ENCODE measurements around the gene ZNF536.

The ZNF536 gene

DNA sequence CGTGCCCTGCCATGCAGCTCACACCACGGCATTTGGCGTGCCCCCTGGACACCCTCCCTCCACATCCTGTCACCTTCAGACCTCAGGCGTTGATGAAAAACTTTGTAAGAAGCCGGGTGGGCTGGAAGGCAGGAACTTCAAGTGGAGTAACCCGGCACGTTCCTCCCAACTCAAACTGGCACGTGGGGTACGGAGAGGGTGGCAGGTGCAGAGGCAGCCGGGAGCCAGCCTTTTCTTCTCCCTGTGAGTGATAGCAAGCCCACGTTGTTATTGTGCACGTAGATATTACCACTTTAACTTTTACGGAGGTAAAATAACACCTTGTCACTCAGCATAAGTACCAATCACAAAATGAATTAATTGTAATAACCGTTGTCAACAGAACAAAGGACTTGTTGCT lies 198.0 kb downstream of the ZNF536 start:
- DNase-seq, result no peak

- no peak for DNase-seq
Observed at GRCh38 chr19:30577551-30578105, 205.4 kb downstream of the ZNF536 start.

DNA sequence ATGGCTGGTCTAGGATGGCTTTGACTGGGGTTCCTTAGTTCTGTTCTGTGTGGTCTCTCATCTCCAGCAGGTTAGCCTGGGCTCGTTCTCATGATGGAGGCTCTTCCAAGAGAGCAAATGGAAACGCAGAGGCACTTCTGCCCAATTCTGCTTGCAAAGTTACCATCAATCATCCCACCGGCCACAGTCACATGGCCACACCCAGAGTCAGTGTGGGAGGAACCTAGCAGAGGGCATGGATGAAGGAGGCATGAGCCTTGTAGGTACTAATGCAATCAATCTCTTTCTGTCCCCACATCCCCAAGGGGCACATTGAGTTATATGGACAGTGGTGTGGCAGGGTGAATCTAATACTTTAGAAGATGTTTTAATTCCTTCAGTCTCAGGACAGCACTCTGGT lies 207.2 kb downstream of the ZNF536 start:
- no peak for DNase-seq

DNA sequence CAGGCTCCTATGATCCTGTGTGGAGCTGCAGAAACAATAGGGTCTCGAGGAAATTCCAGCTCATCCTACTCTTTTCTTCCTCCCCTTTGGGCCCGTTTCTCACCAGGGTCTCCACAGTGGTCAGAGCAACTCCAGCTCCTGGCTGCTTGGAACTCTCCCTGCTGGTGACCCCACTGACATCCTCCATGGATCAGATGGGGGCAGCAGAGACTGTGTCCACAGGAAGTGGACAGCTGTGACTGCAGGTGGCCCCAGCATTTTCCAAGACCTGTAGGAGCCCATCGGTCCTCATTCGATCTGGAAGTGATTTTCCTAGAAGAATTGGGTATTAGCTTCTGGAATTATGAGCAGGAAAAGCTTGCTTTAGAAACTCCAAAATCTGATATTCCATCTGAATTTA lies 208.5 kb downstream of the ZNF536 start:
- DNase-seq, result no peak

DNA sequence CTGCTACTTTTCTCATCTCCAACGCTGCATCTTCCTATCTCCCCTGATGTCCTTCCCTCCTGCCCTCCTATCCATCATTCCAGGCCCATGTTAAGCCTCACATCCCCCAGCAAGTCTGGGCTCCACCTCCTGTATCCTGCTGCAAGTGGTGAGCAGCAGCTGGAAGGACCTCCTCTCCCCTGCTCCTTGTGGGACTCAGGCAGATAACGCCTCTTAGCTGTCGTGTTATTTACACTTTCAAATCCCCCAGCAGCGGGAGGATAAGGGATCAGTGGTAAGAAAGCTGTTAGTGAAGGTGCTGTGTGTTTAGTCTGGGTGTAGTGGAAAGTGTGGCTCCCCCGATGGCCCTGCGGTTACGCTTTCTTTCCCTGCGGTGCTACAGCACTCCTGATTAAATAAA lies 211.9 kb downstream of the ZNF536 start:
- DNase-seq, result no peak

DNA sequence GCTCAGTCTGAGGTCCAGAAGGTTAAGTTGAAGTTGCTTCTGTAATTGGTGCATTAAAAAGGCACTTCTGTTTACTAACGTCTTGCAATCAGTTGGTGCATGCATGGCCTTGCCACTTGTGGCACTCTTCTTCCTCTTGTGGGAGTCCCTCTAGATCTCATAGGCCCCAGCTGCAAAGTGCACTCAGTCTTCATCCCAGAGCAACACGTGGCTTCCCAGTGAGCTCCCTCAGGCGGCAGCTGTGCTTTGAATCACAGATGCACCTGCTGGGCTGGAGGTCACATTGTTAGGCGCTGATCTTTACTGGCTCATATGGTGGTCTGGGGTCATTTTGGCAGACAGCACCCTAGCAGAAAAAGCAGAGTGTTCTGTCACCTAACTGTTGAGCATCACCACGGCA lies 215.7 kb downstream of the ZNF536 start:
- no peak for DNase-seq

DNA sequence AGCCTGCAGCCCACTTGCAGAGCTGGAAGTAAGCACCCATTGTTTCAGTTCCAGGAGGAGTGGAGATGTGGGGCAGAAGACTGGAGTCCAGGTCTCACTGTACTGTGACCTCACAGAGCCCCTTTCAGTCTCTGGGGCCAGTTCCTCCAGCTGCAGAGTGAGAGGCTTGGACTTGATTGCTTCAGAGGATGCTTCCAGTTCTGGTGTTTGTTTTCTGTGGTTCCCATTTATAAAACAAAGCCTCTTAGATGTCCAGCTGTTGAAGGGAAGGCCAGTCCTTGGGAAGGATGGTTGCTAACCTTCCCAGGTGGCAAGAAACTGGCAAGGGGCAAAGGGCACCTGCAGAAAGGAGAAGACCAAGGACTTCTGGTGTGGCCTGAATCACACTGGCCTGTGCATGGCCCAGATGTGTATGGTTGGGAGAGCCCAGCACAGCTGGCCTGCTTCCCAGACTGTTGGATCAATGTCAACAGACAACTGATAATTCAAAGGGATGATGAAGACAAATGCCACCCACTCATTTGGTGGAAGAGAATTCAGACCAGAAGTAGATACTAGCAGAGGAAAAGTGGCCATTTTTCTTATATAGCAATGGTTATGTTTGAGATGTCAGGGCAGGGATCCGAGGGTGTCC lies 218.5 kb downstream of the ZNF536 start:
- no peak for DNase-seq

- no peak for DNase-seq
Observed at GRCh38 chr19:30593356-30593755, 221.2 kb downstream of the ZNF536 start.

GRCh38 chr19:30593975-30594745 lies 222.0 kb downstream of the ZNF536 start:
- DNase-seq, result no peak

GRCh38 chr19:30596268-30596667 lies 224.1 kb downstream of the ZNF536 start:
- no peak for DNase-seq

GRCh38 chr19:30596813-30597399 lies 224.7 kb downstream of the ZNF536 start:
- no peak for DNase-seq

- no peak for DNase-seq
Observed at GRCh38 chr19:30598688-30599087, 226.5 kb downstream of the ZNF536 start.

- no peak for DNase-seq
Observed at GRCh38 chr19:30602661-30603350, 230.6 kb downstream of the ZNF536 start.

GRCh38 chr19:30604657-30605056 lies 232.5 kb downstream of the ZNF536 start:
- DNase-seq, result no peak

DNA sequence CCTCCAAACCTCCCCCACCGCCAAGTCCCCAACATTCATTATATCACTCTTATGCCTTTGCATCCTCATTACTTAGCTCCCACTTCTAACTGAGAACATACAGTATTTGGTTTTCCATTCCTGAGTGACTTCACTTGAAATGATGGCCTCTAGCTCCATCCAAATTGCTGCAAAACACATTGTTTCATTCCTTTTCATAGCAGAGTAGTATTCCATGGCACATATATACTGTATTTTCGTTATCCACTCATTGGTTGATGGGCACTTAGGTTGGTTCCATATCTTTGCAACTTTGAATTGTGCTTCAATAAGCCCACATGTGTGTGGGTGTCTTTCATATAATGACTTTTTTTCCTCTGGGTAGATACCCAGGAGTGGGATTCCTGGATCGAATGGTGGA lies 233.1 kb downstream of the ZNF536 start:
- no peak for DNase-seq

DNA sequence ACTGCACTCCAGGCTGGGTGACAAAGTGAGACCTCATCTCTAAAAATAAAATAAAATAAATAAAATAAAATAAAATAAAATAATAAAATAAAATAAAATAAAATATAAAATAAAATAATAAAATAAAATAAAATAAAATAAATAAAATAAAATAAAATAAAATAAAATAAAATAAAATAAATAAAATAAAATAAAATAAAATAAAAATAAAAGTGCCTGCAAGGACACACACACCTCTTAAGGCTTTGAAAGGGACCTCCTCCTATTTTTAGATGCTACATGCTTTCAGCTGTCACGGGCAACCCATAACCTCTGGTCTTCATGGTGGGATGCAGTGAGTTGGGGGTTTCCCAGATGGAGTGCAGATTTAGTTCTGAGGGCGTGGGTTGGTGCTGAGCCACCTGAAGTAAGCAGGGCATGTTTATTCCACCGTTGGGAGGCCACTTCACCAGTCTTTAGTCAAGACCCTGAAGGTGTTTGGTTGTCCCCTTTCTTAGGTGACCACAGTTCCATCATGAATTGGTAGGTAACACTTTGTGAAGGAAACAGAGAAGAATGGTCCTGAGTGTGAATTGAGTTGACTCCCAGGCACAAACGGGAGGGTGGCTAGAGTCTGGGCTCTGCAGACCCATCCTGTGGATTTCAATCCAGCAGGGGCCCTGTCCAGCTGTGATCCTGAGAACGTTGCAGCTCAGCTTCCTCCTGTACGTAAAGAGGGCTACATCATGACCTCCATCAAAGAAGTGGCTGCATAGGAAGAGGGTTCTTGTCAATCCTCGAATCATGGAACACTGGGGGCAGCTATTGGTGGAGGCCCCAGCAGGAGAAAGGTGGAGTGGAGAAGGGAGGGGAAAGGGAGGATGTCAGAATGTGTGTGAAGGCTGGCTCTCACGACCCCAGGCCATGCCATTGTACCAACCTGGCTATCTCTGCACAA lies 234.2 kb downstream of the ZNF536 start:
- no peak for DNase-seq
